Nucleus accumbens (tissue), 56 donors: ENCODE measurements around the gene TRIM37.
A peak's percentile ranks its signal among the peaks of the same experiment; 100 is the strongest.
"Not testable (repeated sequence)": the region's sequence is repeated elsewhere in the genome, so short reads cannot be mapped to it uniquely, and the experiment has no call there.

ENCODE experiments used
- DNase-seq, 56 donors: peaks; one replicate each; lab custom pipeline; 2025; lab: John Stamatoyannopoulos, UW

The TRIM37 gene

GRCh38 chr17:59121901-59122480 is 15.3 kb upstream of the TRIM37 start:
- no peak for DNase-seq

GRCh38 chr17:59115474-59115873 is 8.8 kb upstream of the TRIM37 start:
- no peak for DNase-seq

- no peak for DNase-seq
These were observed 4.9 kb upstream of the TRIM37 start for GRCh38 chr17:59111539-59111938.

- no peak for DNase-seq
These were observed 4.3 kb upstream of the TRIM37 start for GRCh38 chr17:59110973-59111372.

GRCh38 chr17:59108400-59109102 is 1.9 kb upstream of the TRIM37 start:
- DNase-seq = no peak

- DNase-seq = no peak
These were observed 608 bp upstream of the TRIM37 start for GRCh38 chr17:59107306-59107670.

- DNase-seq = peak in 51 of 56 donors; percentile 3 to 76 (median 52)
These were observed 723 bp downstream of the TRIM37 start for GRCh38 chr17:59105852-59106462.

- DNase-seq = no peak
These were observed 5.5 kb downstream of the TRIM37 start for GRCh38 chr17:59101178-59101577.

GRCh38 chr17:59097876-59098275 is 8.8 kb downstream of the TRIM37 start:
- no peak for DNase-seq

- DNase-seq = no peak
These were observed 11.7 kb downstream of the TRIM37 start for GRCh38 chr17:59094861-59095530.

- no peak for DNase-seq
These were observed 12.9 kb downstream of the TRIM37 start for GRCh38 chr17:59093702-59094231.

- no peak for DNase-seq
These were observed 13.5 kb downstream of the TRIM37 start for GRCh38 chr17:59093145-59093701.

GRCh38 chr17:59090593-59090992 is 16.1 kb downstream of the TRIM37 start:
- DNase-seq = not testable (repeated sequence)

- no peak for DNase-seq
These were observed 22.5 kb downstream of the TRIM37 start for GRCh38 chr17:59084154-59084553.

- no peak for DNase-seq
These were observed 32.2 kb downstream of the TRIM37 start for GRCh38 chr17:59074494-59074893.

- DNase-seq = no peak
These were observed 32.7 kb downstream of the TRIM37 start for GRCh38 chr17:59073972-59074371.

- DNase-seq = no peak
These were observed 36.8 kb downstream of the TRIM37 start for GRCh38 chr17:59069856-59070255.

- no peak for DNase-seq
These were observed 38.9 kb downstream of the TRIM37 start for GRCh38 chr17:59067756-59068155.

GRCh38 chr17:59067340-59067739 is 39.3 kb downstream of the TRIM37 start:
- no peak for DNase-seq

- no peak for DNase-seq
These were observed 44.2 kb downstream of the TRIM37 start for GRCh38 chr17:59062509-59062908.

- DNase-seq = no peak
These were observed 49.8 kb downstream of the TRIM37 start for GRCh38 chr17:59056857-59057256.
